ENCODE measurements around the gene ZNF774.

The ZNF774 gene

DNA sequence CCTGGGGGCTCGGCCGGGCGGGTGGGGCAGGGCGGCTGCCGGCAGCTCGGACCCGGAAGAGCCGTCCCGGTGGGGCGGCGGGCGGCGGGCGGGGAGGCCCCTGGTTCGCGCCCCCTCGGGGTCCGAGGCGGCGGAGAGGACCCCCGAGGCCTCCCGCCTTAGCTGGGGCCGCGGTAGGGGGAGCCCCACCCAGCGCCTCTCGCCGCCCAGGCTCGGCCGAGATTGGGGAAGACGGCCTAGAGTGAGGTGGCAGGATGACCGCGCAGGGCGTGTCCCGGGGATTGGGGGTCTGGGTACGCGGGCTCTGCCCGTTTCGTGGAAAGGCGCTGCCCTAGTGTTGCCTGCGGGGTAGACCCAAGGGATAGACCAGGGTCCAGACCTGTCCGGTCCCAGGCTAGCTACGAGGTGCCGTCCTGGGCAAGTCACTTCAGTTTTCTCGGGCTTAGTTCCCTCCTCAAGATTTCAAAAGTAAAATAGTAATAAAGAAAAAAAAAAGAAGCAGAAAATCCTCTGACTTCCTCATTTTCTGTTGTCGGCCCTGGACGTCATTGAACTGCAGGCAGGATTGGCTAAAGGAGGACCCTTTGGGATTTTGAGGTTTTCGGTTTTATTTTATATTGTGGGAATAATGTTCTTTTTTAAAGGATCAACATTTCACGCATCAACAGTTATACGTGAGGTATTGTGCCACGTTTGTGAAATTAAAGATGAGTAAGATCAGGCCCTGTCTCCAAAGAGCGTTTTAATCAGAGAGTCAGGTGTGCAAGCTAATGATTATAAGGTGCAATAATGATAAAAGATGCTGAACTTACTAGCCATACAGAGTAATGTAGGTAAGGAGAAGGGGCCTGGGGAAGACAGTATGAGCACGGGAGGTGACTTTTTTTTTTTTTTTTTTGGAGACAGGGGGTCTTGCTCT lies 36.6 kb downstream of the ZNF774 start (continued):
- TF ChIP-seq ZNF416 (tag by site-specific recombination; IDR thresholded peaks at IDR 0.05) (no peak), ZBTB20 (tag by site-specific recombination; IDR thresholded peaks at IDR 0.05) (peak; percentile 59; the same call in 1 of the 2 replicates)

DNA sequence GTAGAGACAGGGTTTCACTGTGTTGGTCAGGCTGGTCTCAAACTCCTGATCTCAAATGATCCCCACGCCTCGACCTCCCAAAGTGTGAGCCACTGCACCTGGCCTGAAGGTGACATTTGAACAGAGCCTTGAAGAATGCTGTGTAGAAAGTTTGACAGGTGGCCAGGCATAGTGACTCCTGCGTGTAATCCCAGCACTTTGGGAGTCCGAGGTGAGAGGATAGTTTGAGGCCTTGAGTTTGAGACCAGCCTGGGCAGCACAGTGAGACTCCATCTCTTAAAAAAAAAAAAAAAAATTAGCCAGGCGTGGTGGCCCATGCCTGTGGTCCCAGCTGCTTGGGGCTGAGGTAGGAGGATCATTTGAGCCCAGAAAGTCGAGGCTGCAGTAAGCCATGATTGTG lies 37.4 kb downstream of the ZNF774 start:
- Histone ChIP-seq H3K27ac (ENCODE audit: extremely low read depth, low read depth, low read length) (no peak overlapping the region), H3K36me3 (ENCODE audit: control insufficient read depth in 2 of 2, insufficient read depth in 1 of 2, low read length in 2 of 2) (peaks cover 11 to 19% of the 10 kb centered on the region in 2 experiments; a peak in 2 of 3 replicates), H3K4me1 (ENCODE audit: control insufficient read depth, insufficient read depth, low read length) (peaks cover 15% of the 10 kb centered on the region), H3K9me3 (ENCODE audit: control insufficient read depth, insufficient read depth, low read depth, low read length) (no peaks in the 10 kb centered on the region), H3K4me3 (ENCODE audit: low read depth, low read length) (peak overlapping the region; percentile 96)
- ChIA-PET CTCF (interaction anchor here (1.9 kb wide), 1 partner anchor 93 kb away, joined by 10 read pairs; no protein-coding TSS in a partner anchor), POLR2A (interaction anchor here (0.6 to 2.4 kb wide), 4 partner anchors 10 to 30 kb away, joined by 3 to 32 read pairs (median 6); no protein-coding TSS in a partner anchor)
- TF ChIP-seq ZNF121 (tag by site-specific recombination; IDR thresholded peaks at IDR 0.05) (peak; percentile 74; the same call in 1 of the 2 replicates), ZNF529 (tag by site-specific recombination; IDR thresholded peaks at IDR 0.05; ENCODE audit: insufficient replicate concordance) (no peak)

DNA sequence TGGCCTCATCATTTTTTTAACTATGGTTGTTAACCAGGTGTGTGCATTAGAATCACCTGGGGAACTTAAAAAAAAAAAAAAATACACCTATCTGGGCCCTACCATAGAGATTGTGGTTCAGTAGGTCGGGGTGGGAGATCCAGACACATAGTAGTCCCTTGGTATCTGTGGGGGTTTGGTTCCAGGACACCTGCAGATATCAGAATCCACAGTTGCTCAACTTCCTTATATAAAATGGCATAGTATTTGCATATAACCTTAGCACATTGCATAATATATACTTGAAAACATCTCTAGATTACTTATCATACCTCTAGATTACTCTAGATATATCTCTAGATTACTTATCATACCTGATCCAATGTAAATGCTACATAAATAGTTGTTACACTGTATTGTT lies 41.0 kb downstream of the ZNF774 start:
- Histone ChIP-seq H3K4me3 (ENCODE audit: low read depth, low read length) (no peak overlapping the region), H3K9me3 (ENCODE audit: control insufficient read depth, insufficient read depth, low read depth, low read length) (no peaks in the 10 kb centered on the region), H3K36me3 (ENCODE audit: control insufficient read depth in 2 of 2, insufficient read depth in 1 of 2, low read length in 2 of 2) (peaks cover 11 to 22% of the 10 kb centered on the region in 2 experiments; a peak in 2 of 3 replicates), H3K4me1 (ENCODE audit: control insufficient read depth, insufficient read depth, low read length) (peaks cover 12% of the 10 kb centered on the region), H3K27ac (ENCODE audit: extremely low read depth, low read depth, low read length) (no peak overlapping the region)
- TF ChIP-seq, protein P1, sequence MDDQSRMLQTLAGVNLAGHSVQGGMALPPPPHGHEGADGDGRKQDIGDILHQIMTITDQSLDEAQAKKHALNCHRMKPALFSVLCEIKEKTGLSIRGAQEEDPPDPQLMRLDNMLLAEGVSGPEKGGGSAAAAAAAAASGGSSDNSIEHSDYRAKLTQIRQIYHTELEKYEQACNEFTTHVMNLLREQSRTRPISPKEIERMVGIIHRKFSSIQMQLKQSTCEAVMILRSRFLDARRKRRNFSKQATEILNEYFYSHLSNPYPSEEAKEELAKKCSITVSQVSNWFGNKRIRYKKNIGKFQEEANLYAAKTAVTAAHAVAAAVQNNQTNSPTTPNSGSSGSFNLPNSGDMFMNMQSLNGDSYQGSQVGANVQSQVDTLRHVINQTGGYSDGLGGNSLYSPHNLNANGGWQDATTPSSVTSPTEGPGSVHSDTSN (CRISPR knock-in tag; IDR thresholded peaks at IDR 0.05) = no peak
- TF ChIP-seq ZNF433 (tag by site-specific recombination; IDR thresholded peaks at IDR 0.05; ENCODE audit: low read depth) = no peak
- TF ChIP-seq ZNF175 (tag by site-specific recombination; IDR thresholded peaks at IDR 0.05) = no peak
- TF ChIP-seq ZFHX2 (tag by site-specific recombination; conservative IDR thresholded peaks at IDR 0.05) = no peak
- no peak for TF ChIP-seq ZNF654 (tag by site-specific recombination; IDR thresholded peaks at IDR 0.05; ENCODE audit: low read depth)
- TF ChIP-seq, protein P2, sequence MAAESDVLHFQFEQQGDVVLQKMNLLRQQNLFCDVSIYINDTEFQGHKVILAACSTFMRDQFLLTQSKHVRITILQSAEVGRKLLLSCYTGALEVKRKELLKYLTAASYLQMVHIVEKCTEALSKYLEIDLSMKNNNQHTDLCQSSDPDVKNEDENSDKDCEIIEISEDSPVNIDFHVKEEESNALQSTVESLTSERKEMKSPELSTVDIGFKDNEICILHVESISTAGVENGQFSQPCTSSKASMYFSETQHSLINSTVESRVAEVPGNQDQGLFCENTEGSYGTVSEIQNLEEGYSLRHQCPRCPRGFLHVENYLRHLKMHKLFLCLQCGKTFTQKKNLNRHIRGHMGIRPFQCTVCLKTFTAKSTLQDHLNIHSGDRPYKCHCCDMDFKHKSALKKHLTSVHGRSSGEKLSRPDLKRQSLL (tag by site-specific recombination; IDR thresholded peaks at IDR 0.05) = no peak
- no peak for TF ChIP-seq ZBTB17 (tag by site-specific recombination; IDR thresholded peaks at IDR 0.05)
- no peak for TF ChIP-seq KLF9 (tag by site-specific recombination; IDR thresholded peaks at IDR 0.05; ENCODE audit: low read depth)
- TF ChIP-seq SALL2 (tag by site-specific recombination; IDR thresholded peaks at IDR 0.05; ENCODE audit: borderline replicate concordance) = no peak
- no peak for TF ChIP-seq ZNF416 (tag by site-specific recombination; IDR thresholded peaks at IDR 0.05)
- TF ChIP-seq, protein P3, sequence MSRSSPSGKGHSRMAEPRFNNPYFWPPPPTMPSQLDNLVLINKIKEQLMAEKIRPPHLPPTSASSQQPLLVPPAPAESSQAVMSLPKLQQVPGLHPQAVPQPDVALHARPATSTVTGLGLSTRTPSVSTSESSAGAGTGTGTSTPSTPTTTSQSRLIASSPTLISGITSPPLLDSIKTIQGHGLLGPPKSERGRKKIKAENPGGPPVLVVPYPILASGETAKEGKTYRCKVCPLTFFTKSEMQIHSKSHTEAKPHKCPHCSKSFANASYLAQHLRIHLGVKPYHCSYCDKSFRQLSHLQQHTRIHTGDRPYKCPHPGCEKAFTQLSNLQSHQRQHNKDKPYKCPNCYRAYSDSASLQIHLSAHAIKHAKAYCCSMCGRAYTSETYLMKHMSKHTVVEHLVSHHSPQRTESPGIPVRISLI (tag by site-specific recombination; IDR thresholded peaks at IDR 0.05) = no peak
- no peak for TF ChIP-seq ZNF324 (tag by site-specific recombination; IDR thresholded peaks at IDR 0.05)
- POLR2A ChIA-PET = interaction anchor here (0.6 kb wide), 1 partner anchor 459 kb away, joined by 4 read pairs; no protein-coding TSS in a partner anchor
- CTCF ChIA-PET = interaction anchor here (0.7 kb wide), 1 partner anchor 543 kb away, joined by 3 read pairs; no protein-coding TSS in a partner anchor
